Panc1 (cell line): Measurements from ENCODE around the gene PC.

Experiments
- POLR2AphosphoS5 ChIP-seq: IDR thresholded peaks from 2 replicates; pipeline ENCODE4 v1.6.1; 2012; ENCODE audit warnings: mild to moderate bottlenecking, low read depth, low read length, moderate library complexity
- TCF7L2 ChIP-seq: IDR thresholded peaks from 2 replicates; pipeline ENCODE4 v1.6.1; 2011; ENCODE audit warnings: mild to moderate bottlenecking, low read depth, low read length, inconsistent platforms
- TF ChIP-seq, protein P1 (sequence below): fragments of 450-650 bp; IDR thresholded peaks from 2 replicates; pipeline ENCODE4 v1.5.1; 2017; ENCODE audit warnings: mild to moderate bottlenecking

DNA sequence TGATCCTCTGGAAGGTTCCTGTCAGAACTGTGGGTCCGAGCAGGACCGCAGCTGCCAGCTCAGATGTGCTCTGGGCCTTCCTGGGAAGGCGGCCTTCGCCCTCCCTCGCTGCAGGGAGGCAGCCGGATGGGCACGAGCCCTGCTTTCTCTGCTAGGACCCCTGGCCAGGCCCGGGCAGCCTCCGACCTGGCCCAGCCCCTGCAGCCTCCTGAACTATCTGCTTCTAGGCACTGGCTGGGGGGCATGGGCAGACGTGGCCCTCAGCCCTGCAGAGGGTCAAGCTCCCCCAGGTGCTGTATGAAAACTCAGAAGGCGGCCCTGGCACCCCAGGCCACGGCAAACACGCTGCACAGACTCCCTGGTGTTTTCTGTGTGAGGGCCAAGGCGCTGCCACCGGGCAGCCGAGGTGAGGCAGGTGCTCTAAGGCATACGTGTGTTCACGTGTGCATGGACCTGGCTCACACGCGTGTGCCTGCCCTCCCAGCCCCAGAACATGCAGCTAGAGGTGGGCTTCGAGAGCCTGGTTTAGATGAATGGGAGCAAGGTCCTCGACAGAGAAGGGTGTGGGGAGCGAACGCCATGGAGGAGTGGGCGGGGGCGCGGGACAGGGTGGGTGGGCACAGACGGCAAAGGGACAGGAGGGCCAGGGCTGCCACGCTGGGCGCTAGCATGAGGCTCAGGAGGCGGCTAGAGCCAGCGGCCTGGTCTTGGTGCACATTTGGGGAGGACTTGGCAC lies 97.0 kb downstream of the PC start:
- TF ChIP-seq, protein P1, sequence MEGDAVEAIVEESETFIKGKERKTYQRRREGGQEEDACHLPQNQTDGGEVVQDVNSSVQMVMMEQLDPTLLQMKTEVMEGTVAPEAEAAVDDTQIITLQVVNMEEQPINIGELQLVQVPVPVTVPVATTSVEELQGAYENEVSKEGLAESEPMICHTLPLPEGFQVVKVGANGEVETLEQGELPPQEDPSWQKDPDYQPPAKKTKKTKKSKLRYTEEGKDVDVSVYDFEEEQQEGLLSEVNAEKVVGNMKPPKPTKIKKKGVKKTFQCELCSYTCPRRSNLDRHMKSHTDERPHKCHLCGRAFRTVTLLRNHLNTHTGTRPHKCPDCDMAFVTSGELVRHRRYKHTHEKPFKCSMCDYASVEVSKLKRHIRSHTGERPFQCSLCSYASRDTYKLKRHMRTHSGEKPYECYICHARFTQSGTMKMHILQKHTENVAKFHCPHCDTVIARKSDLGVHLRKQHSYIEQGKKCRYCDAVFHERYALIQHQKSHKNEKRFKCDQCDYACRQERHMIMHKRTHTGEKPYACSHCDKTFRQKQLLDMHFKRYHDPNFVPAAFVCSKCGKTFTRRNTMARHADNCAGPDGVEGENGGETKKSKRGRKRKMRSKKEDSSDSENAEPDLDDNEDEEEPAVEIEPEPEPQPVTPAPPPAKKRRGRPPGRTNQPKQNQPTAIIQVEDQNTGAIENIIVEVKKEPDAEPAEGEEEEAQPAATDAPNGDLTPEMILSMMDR: no peak
- TF ChIP-seq POLR2AphosphoS5: no peak
- no peak for TF ChIP-seq TCF7L2
